ENCODE data around the gene C2orf78.

- no peak for TF ChIP-seq CTCF (IDR thresholded peaks at IDR 0.05; ENCODE audit: low read depth, low read length, missing input control)
- peak; percentile 8 to 25 for TF ChIP-seq RAD21 (IDR thresholded peaks at IDR 0.05)
- no peak for TF ChIP-seq SP1 (IDR thresholded peaks at IDR 0.05)
- no peak for TF ChIP-seq ZBTB33 (IDR thresholded peaks at IDR 0.05)
- TF ChIP-seq EGR1 (IDR thresholded peaks at IDR 0.05; ENCODE audit: low read depth in 2 of 2): no peak
- no peak for TF ChIP-seq TAF1 (conservative IDR thresholded peaks at IDR 0.05)
These were observed 43.0 kb downstream of the C2orf78 start for GRCh38 chr2:73827018-73827417.
